ENCODE measurements around the gene RXRB. TPM values are rescaled to one million over a fixed set of nuclear protein-coding genes. Genes with fewer than 3 reads are reported as not detected.

Gene RXRB
- total and polyA plus RNA-seq, 2 of the 13 experiments (the other 11 are each of a cell fraction or from before 2014, with no cell fraction given): 26.7 to 55.7 TPM

- TF ChIP-seq ZBTB49 (CRISPR knock-in tag; IDR thresholded peaks at IDR 0.05; ENCODE audit: borderline replicate concordance) (no peak), MAZ (IDR thresholded peaks at IDR 0.05; ENCODE audit: borderline replicate concordance, low read depth, low read length) (no peak), MAZ (CRISPR knock-in tag; IDR thresholded peaks at IDR 0.05; ENCODE audit: low read depth) (peak; percentile 81; the same call in 1 of the 2 replicates), UBTF (CRISPR knock-in tag; IDR thresholded peaks at IDR 0.05) (peak; percentile 38; the same call in 1 of the 2 replicates), KLF15 (CRISPR knock-in tag; IDR thresholded peaks at IDR 0.05; ENCODE audit: borderline replicate concordance) (no peak), ZNF446 (CRISPR knock-in tag; IDR thresholded peaks at IDR 0.05) (peak; percentile 23; the same call in 1 of the 2 replicates)
Observed at GRCh38 chr6:33207552-33208090, 7.2 kb upstream of the RXRB start (continued).
